HG02938 (cell line): ENCODE data around the gene CSNK2A1.
"Not testable (repeated sequence)": the region's sequence is repeated elsewhere in the genome, so short reads cannot be mapped to it uniquely, and the experiment has no call there.

Experiments
- ATAC-seq: cut with Tn5 transposase; IDR thresholded peaks from one replicate; pipeline ENCODE4 v1.9.1; 2021; ENCODE audit warnings: mild to moderate bottlenecking, moderate library complexity; ENCODE audit not compliant: unreplicated experiment

CSNK2A1 gene

GRCh38 chr20:461254-462198 lies 82.1 kb downstream of the CSNK2A1 start:
- peak; percentile 33 for ATAC-seq

DNA sequence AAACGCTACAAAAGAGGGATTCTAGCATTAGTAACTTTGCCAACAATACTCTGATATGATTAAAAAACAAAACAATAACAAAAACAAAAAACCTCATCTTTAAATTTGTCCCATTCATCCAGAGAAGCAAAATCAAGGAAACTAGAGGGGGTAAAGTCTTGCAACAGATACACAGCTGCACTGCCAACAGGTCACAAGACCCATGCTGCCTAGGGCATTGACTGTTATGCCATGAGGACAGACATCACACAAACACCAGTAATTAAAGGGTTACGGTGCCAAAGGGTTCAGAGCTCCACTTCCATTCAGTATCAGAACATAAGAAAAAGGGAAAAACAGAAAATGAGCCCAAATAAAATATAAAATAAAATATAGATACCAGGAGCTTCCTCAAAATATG lies 82.9 kb downstream of the CSNK2A1 start:
- ATAC-seq: no peak

- no peak for ATAC-seq
Measured at GRCh38 chr20:460180-460579, 83.4 kb downstream of the CSNK2A1 start.

- no peak for ATAC-seq
Measured at GRCh38 chr20:458776-459175, 84.8 kb downstream of the CSNK2A1 start.

DNA sequence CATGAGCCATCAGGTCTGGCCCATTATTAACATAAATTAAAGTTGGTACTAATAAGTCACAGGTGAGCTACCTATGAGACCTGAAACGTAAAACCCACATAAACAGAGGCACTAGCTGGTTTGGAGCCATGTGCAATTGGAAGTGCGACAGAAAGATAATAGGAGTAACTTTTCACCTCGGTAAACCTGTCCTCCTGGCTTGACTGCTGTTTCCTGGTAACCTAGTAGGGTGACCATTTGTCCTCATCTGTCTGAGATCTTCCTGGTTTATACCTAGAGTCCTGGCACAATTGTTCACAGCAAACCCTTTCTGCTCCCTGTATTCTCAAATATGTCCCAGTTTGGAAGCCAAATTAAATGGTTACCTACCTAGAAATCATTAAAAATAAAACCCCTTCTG lies 88.6 kb downstream of the CSNK2A1 start:
- no peak for ATAC-seq

GRCh38 chr20:452021-452420 lies 91.6 kb downstream of the CSNK2A1 start:
- ATAC-seq: not testable (repeated sequence)

DNA sequence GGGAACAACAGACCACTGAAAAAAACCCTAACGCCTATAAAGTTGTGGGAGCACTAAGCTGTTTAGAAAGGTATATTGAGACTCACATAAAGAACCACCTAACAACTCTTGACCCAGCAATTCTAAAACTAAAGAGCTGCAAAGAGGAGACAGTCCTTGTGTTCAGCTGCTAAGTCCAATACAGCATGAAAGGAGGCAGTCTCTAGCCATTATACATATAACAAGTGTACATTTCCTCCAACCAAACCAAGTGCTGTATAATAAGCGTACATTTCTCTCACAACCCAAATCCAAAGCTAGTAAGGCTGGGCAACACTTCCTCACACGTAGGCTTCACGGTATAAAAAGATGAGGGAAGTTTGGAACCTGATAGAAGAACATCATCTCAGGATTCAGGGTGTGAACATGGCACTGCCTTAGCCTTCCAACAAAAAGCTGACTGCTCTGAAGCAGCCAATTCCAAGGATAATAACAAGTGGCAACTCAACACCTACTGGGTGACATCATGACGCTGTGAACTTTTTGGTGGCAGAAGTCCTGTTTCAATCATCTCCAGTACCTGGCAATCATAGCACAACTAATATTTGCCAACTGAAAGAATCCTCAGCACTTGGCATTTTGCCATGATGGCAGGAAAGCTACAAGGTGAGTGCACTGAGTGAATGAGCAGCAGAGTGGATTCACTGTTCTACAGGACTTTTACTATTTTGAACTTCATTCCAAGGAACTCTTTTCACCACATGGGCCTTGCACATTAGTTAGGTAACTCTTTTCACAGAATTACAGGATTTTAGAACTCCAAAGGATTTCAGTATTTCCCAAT lies 97.9 kb downstream of the CSNK2A1 start:
- ATAC-seq: no peak

DNA sequence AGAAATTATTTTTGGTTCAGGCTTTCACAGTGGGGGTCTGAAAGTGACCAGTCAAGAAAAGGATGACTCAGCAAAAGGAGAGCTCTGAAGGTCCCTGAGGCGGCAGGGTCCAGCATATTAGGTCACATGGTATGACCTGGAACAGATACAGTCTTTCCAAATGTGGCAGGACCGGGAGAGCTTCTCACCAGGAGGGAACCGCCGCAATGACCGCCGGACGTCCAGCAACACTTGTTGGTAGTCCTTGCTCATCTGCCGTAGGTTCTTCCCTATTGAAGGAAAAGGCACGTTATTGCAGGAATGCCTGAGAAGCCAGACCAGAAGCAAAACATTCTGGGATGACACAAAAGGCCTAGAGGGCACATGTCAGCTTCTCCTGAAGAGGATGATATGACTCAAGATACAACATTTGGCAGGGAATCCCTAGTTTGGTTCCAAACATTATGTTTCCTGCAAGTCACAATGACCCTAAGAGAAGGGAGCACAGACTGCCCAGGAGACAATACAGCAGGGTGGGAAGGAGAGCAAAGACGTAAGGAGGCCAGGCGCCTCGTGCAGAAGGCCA lies 98.6 kb downstream of the CSNK2A1 start:
- ATAC-seq: no peak

DNA sequence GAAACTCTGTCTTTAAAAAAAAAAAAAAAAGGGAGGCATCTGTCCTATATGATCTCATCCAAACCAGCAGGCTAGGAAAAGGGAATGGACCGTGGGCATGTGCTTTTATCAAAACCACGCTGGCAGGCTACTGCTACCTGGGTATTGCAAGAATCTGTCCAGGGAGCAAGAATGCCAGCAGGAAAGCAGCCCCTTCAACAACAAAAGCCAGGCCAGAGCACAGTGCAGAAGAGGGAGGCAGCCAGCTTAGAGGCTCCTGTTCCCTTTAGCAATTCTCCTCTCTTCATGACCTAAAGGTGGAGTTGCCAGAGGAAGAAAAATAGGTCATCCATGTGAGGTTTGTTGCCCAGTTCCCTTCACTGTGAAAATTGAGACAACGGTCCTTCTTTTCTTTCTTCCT lies 99.5 kb downstream of the CSNK2A1 start:
- no peak for ATAC-seq

DNA sequence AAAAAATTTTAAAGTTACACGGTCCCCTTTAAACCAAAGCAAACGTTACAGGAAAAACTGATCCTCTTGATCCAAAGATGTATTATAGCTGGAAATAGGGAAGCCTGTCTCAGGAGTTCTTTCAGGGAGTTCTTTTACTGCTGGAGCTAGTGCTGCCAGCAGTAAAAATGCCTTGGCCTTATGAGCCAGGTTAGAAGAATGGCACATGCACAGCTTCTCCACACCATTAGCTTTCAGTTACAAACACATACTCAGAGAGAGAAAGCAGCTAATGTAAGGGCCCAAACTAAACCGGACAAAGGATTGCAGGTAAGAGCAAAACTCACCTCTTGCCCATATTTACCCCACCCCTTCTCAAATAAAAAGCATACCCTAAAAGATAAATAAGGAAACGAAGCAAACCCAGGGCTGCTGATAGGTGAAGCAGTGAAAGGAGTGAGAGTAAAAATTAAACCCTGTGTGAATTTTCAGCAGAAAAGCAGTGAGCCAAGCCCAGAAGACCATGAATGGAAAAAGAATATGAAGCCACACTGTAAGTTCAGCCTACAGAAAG lies 100.3 kb downstream of the CSNK2A1 start:
- ATAC-seq: no peak

- no peak for ATAC-seq
Measured at GRCh38 chr20:440636-441035, 103.0 kb downstream of the CSNK2A1 start.

GRCh38 chr20:440148-440547 lies 103.4 kb downstream of the CSNK2A1 start:
- no peak for ATAC-seq

DNA sequence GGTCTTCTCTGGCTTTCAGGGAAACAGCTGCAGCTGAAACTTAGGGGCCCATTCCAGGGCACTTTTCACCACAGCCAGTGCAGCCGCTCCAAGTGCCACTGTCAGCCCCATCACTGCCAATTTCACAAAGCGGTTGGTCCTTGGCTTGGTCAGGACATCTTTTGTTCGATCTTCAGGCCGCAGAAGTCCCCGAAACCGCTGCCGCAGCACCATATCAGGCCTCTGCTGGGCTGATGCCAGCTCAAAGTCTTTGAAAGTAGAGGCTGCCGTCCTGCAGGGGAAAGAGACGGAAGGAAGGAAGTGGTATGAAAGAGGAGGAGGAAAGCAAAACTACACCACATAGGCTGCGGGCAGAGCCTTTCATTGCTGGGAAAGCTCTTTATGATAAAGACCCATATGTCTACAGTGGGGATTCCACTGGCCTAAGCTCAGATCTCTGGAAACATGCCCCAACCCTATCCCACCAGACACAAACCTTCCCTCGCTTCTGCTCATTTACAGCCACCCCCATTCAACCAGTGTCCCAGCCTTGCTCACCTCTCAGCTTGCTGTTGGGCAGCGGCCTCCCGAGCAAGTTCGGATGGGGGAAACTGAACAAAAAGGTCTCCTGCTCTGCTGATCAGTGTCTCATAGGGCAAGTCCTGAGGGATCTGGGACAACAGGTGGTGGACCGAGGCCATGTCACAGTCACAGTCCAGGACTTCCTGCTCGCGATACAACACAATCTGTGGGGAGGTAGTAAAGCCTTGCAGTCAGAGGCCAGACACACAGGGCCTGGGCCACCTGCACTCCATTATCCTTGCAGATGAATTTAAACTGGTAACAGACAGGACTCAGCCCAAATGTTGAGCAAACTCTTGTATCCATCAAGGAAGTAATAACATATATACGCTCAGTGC lies 104.8 kb downstream of the CSNK2A1 start:
- ATAC-seq: no peak

DNA sequence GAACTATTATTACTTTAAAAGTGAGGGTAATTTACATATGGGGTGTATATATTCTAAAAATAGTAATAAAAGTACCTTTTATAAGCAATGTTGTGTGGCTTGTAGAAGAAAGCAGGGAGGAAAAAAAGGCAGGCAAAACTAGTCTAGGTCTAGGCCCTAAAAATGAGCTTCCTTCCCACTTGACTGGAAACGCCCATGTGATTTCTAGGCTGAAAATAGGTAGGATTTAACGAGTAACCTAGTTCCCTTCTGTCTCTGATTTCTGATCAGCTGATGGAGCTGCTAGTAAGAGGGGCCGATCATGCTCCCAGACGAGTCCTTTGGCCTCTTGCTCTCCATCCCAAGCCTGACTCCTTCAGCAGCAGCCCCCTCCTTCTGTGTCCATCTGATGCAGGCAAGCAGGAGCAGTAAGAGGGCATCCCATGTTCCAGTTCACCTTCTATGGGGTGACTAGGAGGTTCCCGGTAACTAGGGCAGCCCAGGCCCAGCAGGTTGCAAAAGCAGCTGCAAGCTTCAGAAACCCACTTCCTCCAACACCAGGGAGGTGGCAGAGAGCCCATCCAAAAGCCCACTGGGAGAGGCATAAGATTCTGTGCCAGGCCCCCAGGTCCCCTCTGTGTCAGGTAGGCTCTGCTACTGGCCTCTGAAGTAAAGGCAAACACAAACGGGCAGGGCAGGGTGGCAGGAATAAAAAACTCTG lies 105.7 kb downstream of the CSNK2A1 start:
- ATAC-seq: no peak

- ATAC-seq: no peak
Measured at GRCh38 chr20:436476-436875, 107.1 kb downstream of the CSNK2A1 start.

- no peak for ATAC-seq
Measured at GRCh38 chr20:435558-435957, 108.0 kb downstream of the CSNK2A1 start.

DNA sequence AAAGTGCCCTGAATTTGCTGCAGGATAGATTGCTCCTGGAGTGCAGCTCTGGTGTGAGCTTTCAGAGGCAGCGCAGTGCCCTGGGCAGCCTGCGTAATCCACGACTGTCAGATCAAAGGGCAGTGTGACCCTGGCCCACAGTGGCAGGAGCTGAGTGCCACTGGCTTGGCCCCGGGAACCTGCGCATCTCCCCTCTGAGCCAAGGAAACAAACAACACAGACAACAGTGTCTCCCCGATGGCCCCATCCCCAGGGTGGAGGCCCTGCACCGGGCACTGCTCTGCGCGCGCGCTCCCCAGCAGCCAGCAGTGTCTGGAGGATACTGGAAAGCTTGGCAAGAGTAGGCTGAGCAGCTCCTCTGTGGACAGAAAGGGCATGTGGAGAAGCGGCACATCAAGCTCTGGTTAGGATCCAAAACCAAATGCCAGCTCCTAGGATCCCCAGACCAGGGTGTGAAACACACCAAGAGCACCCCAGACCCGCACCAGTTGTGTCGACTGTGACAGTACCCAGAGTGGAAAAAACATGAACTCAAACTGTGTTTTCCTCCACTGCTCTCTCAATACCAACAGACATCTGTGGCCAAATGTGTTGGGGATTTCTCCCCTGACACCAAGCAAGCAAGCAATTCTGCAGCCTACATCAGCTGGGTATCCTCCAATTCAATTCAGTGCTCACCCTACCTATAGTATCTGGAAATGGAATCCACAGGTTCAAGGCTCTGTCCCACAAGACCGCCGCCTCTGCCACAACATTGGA lies 108.8 kb downstream of the CSNK2A1 start:
- no peak for ATAC-seq

- ATAC-seq: no peak
Measured at GRCh38 chr20:434221-434620, 109.4 kb downstream of the CSNK2A1 start.
